Measurements from ENCODE around the gene CTDNEP1.

- TF ChIP-seq CTCF (conservative IDR thresholded peaks at IDR 0.05; ENCODE audit: low read depth, low read length) (no peak), RFX5 (IDR thresholded peaks at IDR 0.05; ENCODE audit: low read depth, low read length) (no peak), RAD21 (IDR thresholded peaks at IDR 0.05; ENCODE audit: low read length) (no peak), MXI1 (IDR thresholded peaks at IDR 0.05; ENCODE audit: borderline replicate concordance, low read depth, low read length) (no peak), POLR2A (IDR thresholded peaks at IDR 0.05; ENCODE audit: low read depth, low read length) (no peak), RCOR1 (IDR thresholded peaks at IDR 0.05; ENCODE audit: insufficient replicate concordance, low read length) (no peak), BHLHE40 (IDR thresholded peaks at IDR 0.05; ENCODE audit: low read depth, low read length) (no peak), NFE2L2 (IDR thresholded peaks at IDR 0.05; ENCODE audit: low read depth, low read length) (no peak)
- TF ChIP-seq, protein P1, sequence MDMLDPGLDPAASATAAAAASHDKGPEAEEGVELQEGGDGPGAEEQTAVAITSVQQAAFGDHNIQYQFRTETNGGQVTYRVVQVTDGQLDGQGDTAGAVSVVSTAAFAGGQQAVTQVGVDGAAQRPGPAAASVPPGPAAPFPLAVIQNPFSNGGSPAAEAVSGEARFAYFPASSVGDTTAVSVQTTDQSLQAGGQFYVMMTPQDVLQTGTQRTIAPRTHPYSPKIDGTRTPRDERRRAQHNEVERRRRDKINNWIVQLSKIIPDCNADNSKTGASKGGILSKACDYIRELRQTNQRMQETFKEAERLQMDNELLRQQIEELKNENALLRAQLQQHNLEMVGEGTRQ (IDR thresholded peaks at IDR 0.05; ENCODE audit: low read depth, low read length): no peak
Measured at GRCh38 chr17:7216242-7217112, 35.1 kb downstream of the CTDNEP1 start.
